GM23338 (cell line): ENCODE results near the gene CHCHD6.

Source experiments
- CREB1 ChIP-seq: fragments of 250-450 bp; sonication (Bioruptor Pico); IDR thresholded peaks from 2 replicates; pipeline ENCODE4 v1.5.0; 2020; ENCODE audit warnings: low read depth, mild to moderate bottlenecking, moderate library complexity
- CTCF ChIP-seq, 2 experiments: fragments of 200-600 bp in 1 of 2; sonication (generic) in 1 of 2; conservative IDR thresholded peaks; 2 replicates each; pipeline versions ENCODE4 v1.5.1 to v1.6.1; 2016 to 2017; ENCODE audit warnings: antibody characterized with exemption in 2 of 2, low read depth in 2 of 2, mild to moderate bottlenecking in 2 of 2, moderate library complexity in 1 of 2
- EZH2 ChIP-seq: fragments of 200-600 bp; sonication (generic); IDR thresholded peaks from one replicate; pipeline ENCODE4 v1.8.0; 2017; ENCODE audit warnings: antibody characterized with exemption, mild to moderate bottlenecking, low read depth; ENCODE audit not compliant: unreplicated experiment
- JUNB ChIP-seq: IDR thresholded peaks from one replicate; pipeline ENCODE4 v1.6.1; 2016; ENCODE audit warnings: antibody characterized with exemption; ENCODE audit not compliant: unreplicated experiment
- NANOG ChIP-seq: IDR thresholded peaks from 2 replicates; pipeline ENCODE4 v1.6.1; 2016; ENCODE audit warnings: antibody characterized with exemption, borderline replicate concordance
- POLR2AphosphoS5 ChIP-seq: IDR thresholded peaks from 2 replicates; pipeline ENCODE4 v1.6.1; 2016; ENCODE audit warnings: antibody characterized with exemption, low read depth
- ZNF331 ChIP-seq: fragments of 250-450 bp; sonication (Bioruptor Pico); IDR thresholded peaks from 2 replicates; pipeline ENCODE4 v1.5.0; 2020; ENCODE audit warnings: low read depth, mild to moderate bottlenecking, moderate library complexity

GRCh38 chr3:126982471-126983175 is 278.6 kb downstream of the CHCHD6 start, which contains the start of gene PLXNA1:
- TF ChIP-seq EZH2 (no peak), POLR2AphosphoS5 (peak; percentile 28; the same call in 1 of the 2 replicates), CTCF (conservative IDR thresholded peaks at IDR 0.05; ENCODE audit: low read depth in 2 of 2) (peak; percentile 73 to 82), JUNB (no peak), CREB1 (0 out of 2 replicates have a peak, but pooled peaks have one; percentile 14), NANOG (no peak), ZNF331 (CRISPR knock-in tag) (no peak)
